HG03025 (cell line): ENCODE measurements around the gene CEP41.

Experiments used
- ATAC-seq: cut with Tn5 transposase; IDR thresholded peaks from one replicate; pipeline ENCODE4 v1.9.1; 2021; ENCODE audit warnings: mild to moderate bottlenecking, moderate library complexity; ENCODE audit not compliant: unreplicated experiment, low FRiP score

Gene CEP41

DNA sequence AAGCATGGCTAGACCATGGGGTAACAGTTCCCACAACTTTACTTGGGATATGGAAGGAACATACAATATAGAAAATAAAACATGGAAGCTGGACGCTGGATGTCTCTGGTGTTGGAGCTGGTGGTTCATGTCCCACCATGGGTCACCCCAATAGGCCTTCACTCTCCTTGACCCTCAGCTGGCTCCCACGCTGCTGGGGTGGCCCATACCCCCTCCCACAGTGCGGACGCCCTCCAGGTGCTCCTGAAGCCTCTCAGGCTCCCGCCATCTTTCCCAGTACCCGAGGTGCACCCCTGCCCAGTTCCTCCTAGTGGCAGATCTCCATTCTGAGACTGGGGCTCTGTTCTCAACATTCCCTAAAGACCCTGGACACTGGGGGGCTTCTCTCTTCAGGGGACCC, 66.3 kb downstream of the CEP41 start:
- ATAC-seq: no peak

DNA sequence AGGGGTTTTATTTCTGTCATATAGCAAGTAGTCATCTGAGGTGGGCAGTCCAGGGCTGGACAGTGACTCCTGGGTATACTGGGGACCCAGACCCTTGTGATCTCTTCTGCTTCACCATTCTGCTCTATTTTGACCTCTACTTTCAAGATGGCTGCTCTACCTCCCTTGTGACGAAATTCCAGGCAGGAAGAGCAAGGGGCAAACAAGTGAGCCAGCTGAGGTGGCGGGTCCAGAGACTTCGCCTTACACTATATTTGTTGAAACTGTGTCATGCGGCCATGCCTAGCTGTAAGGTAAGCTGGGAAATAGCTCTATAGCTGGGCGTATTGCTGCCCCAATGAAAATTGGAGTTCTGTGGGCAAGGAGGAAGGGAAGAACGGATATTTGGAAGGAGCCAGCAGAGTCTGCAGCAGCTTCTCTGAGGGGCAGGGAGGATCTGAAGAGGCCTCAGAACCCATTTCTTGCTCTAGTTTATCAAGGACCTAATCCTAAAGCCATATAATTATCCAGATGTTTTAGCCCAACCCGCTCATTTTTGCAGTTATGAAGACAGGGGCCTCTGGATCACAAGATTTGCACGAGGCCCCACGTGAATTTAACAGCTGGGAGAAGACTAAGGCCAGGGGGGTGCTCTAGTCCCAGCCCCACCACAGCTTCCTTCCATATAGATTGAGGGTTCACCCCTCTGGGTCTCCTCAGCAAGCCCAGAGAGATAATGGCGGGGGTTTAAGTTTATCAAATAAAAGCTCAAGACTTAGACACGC, 68.2 kb downstream of the CEP41 start:
- no peak for ATAC-seq

- ATAC-seq: no peak
Observed at GRCh38 chr7:130371046-130371445, 69.8 kb downstream of the CEP41 start.

DNA sequence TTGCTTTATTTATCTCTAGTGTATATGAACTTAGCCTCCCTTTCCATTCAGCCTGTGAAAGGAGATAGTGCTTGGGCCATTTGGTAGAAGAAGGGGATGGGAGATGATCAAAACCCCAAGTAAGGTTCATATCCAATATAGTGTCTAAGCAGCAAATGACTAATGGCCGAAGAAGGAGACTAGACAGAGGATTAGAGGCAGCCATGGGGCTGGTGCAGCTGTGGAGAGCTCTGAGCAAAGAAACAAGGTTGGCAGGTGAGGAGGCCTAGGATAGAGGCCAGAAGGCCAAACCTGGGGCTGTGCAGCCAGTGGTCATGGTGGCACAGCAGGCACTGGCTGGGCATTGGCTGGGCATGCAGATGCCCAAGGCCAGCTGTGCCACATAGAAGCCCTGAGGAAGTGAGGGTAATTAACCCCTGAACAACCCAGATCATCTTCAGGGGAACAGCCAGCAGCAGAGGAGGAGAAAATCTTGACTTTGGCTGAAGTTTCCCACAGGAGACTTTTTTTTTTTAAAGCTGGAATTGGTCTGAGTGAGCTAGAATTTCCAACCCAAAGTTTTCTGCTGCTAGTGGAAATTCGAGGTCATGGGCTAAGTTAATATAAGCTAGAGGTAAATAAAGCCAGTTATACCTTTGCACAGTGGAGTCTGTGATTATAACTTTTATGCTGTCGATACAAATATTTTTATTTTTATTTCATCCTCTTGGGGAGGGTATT, 70.8 kb downstream of the CEP41 start:
- ATAC-seq: no peak

- ATAC-seq: no peak
Observed at GRCh38 chr7:130369110-130369711, 71.6 kb downstream of the CEP41 start.

DNA sequence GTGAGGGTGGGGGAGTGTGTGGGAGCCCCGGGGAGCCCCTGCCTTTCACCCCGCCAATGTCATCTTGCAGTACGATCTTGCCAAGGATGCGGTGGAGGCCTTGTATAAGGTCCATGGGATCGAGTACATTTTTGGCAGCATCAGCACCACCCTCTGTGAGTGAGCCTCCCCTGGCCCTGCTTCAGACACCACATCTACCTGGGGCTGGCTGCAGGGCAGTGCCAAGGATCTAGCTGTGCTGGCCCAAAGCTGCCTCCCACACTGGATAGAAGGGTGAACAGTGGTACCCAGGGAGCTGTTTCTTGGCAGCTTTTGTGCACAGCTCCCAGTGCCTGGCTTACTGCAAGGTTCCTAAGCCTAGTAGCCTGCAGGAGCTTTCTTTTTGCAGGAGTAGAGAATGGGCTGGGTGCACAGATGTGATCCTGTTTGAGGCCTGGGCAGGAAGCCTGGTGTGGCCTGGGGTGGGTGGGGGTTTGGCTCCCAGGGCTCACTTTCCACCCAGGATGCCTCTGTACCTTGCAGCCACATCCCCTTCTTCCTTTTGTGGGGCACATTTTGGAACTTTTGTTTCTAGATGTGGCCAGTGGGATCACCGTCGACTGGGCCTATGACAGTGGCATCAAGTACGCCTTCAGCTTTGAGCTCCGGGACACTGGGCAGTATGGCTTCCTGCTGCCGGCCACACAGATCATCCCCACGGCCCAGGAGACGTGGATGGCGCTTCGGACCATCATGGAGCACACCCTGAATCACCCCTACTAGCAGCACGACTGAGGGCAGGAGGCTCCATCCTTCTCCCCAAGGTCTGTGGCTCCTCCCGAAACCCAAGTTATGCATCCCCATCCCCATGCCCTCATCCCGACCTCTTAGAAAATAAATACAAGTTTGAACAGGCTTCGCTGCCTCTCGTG, 72.7 kb downstream of the CEP41 start:
- no peak for ATAC-seq

DNA sequence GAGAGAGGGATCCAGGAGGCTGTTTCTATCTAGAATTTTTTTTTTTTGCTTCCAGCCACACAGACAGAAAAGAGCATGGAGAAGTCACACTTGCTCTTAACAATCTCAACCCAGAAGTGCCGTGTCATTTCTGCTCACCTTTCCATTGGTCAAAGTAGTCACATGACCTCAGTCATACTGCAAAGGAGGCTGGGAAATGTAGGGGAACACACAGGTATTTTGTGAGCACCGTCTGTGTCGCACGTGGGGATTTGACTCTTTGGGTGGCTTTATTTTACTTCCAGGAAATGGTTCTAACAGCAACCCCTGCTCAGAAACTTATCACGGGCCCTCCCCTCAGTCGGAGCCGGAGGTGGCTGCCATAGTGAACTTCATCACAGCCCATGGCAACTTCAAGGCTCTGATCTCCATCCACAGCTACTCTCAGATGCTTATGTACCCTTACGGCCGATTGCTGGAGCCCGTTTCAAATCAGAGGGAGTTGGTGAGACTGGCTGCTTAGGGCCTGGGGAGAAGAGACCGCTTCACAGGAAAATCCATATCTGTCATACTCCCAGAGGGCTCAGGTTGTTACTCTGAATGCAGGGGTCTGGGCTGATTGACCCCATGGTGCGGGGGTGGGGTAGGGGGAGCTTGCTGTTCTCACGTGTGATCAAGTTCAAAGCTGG, 73.6 kb downstream of the CEP41 start:
- ATAC-seq: no peak

- no peak for ATAC-seq
Observed at GRCh38 chr7:130366564-130366963, 74.3 kb downstream of the CEP41 start.

DNA sequence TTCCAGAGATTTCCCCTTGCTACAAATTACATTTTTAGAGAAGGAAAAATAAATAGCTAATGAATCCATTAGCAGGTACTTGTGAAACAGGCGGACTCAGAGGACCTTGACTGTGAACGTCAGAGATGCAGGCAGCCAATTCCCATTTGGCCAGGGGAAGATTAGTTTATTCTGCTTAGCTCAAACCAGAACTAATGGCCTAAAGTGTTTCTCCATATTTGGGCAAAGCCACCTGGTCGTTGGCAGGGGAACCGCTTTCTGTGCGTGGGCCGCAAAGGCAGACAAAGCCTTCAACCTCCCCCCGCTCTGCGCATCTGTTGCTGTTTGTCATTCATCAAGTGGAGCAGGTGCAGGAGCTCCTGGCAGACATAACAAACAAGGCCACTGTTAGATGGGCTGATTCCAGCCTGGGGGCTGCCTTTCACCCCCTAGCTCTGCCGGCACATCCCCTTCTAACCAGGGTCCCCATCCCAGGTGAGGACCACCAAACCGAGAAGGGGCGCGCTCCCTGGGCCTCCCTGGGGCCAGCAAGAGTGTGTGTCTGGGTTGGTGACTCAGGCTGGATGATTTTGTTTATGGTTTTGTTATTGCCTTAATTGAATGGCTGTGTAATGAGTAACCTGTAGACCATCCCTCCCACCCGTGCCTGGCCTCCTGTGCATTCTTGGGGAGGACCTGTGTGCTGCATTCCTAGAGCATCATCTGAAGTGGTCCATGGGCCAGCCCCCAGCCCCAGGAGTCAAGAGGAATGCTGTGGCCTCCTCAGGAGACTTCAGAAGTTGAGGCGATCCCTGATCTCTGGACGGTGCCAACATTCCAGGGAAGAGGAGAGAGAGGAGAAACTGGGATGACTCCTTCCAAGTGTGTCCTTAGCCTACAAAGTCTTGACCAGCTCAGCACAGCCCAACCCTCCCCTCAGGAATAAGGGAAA, 75.0 kb downstream of the CEP41 start:
- no peak for ATAC-seq

DNA sequence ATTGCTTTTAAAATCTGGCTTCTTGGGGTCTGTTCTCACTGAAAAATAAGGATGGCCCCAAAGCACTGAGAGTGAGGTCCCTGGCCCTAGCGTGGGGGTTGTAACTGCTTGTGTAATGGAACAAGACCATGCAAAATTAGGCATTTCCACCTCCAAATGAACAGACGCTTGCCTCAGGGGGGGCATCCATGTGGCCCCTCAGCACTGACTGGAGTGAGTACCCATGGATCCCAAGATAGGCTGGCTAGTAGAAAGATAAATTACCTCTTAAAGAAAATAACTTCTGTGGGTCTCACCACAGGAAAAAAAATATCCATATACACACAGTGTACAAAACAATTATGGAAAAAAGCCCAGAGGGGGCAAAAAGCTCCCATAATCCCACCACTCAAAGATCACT, 75.7 kb downstream of the CEP41 start:
- ATAC-seq: no peak

DNA sequence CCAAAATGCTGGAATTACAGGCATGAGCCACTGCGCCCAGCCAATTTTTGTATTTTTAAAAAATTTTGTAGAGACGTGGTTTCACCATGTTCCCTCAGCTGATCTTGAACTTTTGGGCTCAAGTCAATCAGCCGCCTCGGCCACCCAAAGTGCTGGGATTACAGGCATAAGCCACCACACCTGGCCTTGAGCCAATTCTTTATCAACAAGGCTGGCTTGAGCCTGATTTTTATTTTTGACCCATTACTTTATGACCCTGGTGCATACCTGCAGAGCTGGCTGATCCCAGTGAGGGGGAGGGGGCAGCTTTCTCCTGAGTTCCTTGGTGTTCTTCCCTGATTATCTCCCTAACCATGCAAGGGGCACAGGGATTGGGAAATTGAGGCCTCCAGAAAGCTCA, 76.4 kb downstream of the CEP41 start:
- no peak for ATAC-seq

- no peak for ATAC-seq
Observed at GRCh38 chr7:130363026-130363847, 77.6 kb downstream of the CEP41 start.

DNA sequence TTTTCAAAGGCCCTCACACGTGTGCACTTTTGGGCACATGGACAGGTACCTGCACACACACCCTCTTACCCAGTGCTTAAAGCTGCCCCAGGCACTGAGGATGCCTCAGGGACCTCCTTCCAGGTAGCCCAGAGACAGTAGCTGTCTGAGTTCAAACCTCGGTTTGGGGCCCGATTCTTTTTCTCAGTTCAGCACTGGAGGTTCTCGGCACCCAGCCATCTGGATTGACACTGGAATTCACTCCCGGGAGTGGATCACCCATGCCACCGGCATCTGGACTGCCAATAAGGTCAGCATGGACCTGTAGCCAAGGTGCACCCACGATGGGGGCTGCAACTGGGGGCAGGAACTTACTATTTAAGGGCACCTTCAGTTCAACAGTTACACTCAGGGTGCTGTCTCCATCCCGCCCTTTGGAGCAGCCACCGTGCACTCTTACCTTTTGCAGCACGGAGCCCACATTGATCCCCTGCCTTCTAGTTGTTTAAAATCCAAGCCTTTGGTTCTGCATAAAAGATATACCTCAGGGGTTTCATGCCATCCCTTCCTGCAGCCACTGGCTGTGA, 78.5 kb downstream of the CEP41 start:
- no peak for ATAC-seq

GRCh38 chr7:130361681-130362080, 79.1 kb downstream of the CEP41 start:
- no peak for ATAC-seq

DNA sequence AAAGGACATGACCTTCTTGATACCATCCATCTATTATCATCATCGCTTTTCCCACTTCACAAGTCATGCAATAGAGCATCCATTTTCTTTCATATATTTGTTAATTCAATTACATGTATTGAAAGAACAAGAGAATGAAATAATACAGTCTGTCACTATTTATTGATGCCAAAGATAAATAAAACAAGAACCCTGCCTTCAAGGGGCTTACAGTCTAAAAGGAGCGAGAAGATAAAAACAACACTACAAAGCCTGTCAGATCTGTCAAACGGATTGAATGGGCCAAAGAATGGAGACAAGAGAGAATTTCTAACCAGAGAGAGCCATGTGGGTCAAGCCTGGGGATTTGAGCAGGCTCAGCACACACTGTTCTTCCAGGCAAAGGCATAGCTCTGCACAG, 80.3 kb downstream of the CEP41 start:
- ATAC-seq: no peak

DNA sequence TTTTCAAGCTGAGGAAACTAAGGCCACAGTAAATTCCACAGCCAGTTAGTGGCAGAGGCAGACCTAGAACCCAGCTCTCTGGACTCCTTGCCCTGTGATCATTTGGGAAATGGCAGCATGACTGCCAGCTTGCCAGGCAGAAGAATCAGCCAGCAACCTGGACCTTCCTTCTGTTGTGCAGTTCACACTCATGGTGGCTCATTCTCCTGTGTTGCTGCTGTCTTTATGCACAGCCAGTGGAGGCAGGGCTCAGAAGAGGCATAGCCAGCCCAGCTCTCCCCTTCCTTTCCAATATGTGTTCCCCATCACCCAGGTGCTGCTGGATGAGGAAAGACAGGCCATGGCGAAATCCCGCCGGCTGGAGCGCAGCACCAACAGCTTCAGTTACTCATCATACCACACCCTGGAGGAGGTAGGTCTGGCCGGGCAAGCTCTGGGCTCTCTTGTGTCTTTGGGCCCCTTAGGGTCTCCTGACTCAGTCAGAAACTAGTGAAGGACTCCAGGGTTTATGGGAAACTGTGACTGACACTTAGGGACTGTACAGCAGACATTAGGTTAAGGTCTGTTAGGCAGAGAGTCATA, 81.4 kb downstream of the CEP41 start:
- ATAC-seq: no peak

- ATAC-seq: no peak
Observed at GRCh38 chr7:130358471-130358870, 82.3 kb downstream of the CEP41 start.
